Right atrium auricular region (tissue), 2 donors: ENCODE data around the gene CYYR1. TPM values are rescaled to one million over a fixed set of nuclear protein-coding genes. Genes with fewer than 3 reads are reported as not detected.

Experiments
- DNase-seq: peaks from one replicate; pipeline ENCODE4 v3.0.0-alpha.2; 2019; ENCODE audit warnings: low spot score
- H3K27ac ChIP-seq, 2 donors: fragments of 200-600 bp; sonication (generic); 1 replicate in 1 of 2; 2 replicates in 1 of 2; pipeline ENCODE4 v1.5.1; 2016 to 2019
- H3K27me3 ChIP-seq, 2 donors: fragments of 200-600 bp; sonication (generic); one replicate each; pipeline versions ENCODE4 v1.5.1 to v1.6.0; 2017 to 2019
- H3K36me3 ChIP-seq: fragments of 200-600 bp; sonication (generic); one replicate; pipeline ENCODE4 v1.5.1; 2016
- H3K4me1 ChIP-seq, 2 donors: fragments of 200-600 bp; sonication (generic); one replicate each; pipeline versions ENCODE4 v1.5.1 to v1.6.0; 2017 to 2019
- H3K4me3 ChIP-seq, 2 donors: fragments of 200-600 bp; sonication (generic); 1 replicate in 1 of 2; 2 replicates in 1 of 2; pipeline ENCODE4 v1.5.1; 2017 to 2019; ENCODE audit warnings: mild to moderate bottlenecking in 1 of 2, moderate library complexity in 1 of 2
- H3K9me3 ChIP-seq, 2 donors: fragments of 200-600 bp; sonication (generic); one replicate each; pipeline ENCODE4 v1.5.1; 2019
- total RNA-seq, 2 donors: library from RNA; depleted of rRNA; stranded (reverse); fragments of >200 nt; gene quantifications; one replicate each; pipeline ENCODE4 v1.1.0, GENCODE V29; 2016
- TF ChIP-seq, protein P1 (sequence below), 2 donors: fragments of 200-600 bp; sonication (generic); IDR thresholded peaks; one replicate each; pipeline ENCODE4 v1.5.1; 2019; ENCODE audit warnings: antibody characterized with exemption in 2 of 2

CYYR1 gene
- total RNA-seq, 2 donors from 2014 or later: 9.6 to 36.7 TPM

DNA sequence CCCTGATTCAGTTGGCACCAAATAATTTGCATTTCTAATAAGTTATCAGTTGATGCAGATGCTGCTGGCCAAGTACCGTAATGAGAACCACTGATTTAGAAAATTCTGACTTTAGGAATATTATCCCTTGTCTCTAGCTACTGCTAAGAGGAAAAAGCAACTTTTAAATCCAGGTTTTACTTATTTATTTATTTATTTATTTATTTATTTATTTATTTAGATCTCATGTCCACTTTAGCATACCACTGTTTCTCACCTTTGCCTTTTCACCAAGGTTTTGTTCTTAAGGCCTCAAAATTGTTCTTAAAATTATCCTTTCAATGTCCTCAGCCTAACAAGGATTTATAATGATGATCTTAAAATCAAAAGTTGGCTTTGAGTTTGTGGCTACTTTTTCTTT, 8.7 kb upstream of the CYYR1 start:
- no peaks in the 10 kb centered on the region for H3K27me3 ChIP-seq
- H3K27ac ChIP-seq: no peak overlapping the region
- TF ChIP-seq, protein P1, sequence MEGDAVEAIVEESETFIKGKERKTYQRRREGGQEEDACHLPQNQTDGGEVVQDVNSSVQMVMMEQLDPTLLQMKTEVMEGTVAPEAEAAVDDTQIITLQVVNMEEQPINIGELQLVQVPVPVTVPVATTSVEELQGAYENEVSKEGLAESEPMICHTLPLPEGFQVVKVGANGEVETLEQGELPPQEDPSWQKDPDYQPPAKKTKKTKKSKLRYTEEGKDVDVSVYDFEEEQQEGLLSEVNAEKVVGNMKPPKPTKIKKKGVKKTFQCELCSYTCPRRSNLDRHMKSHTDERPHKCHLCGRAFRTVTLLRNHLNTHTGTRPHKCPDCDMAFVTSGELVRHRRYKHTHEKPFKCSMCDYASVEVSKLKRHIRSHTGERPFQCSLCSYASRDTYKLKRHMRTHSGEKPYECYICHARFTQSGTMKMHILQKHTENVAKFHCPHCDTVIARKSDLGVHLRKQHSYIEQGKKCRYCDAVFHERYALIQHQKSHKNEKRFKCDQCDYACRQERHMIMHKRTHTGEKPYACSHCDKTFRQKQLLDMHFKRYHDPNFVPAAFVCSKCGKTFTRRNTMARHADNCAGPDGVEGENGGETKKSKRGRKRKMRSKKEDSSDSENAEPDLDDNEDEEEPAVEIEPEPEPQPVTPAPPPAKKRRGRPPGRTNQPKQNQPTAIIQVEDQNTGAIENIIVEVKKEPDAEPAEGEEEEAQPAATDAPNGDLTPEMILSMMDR (IDR thresholded peaks at IDR 0.05): no peak
- DNase-seq: no peak
- no peaks in the 10 kb centered on the region for H3K4me1 ChIP-seq
- H3K9me3 ChIP-seq: peaks cover 0 to 17% of the 10 kb centered on the region in 2 donors
- H3K4me3 ChIP-seq: no peak overlapping the region
- H3K36me3 ChIP-seq: no peaks in the 10 kb centered on the region

DNA sequence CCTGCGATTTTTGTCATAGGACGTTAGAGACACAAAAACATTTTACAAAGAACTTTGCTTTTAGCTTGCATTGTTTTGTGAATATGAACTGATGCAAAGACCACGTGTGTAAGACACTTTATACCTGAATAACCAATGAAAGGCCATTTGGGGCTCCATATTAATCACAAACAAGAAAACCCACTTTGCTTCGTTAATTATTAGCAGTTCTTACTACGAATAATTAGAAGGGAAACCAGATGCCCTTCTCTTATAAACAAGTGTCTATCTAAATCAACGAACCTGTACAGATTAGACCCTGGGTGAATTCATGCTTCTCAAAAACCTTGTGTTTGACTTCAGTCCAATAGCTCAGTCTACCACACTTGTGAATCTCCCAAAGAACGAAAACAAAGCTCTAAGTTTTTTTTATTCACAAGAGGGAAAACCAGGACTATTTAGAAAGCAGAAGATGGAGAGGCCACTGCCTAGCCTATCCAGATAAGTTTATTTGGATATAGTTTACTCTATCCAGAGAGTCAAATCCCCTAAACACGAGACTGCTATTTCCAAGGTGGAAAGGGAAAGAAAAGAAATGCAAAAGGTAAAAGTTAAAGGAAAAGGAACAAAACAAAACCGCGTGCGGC, 897 bp downstream of the CYYR1 start:
- Histone ChIP-seq H3K27me3 (peaks cover 0 to 4% of the 10 kb centered on the region in 2 donors), H3K4me3 (peak overlapping the region; percentile 41 to 55), H3K9me3 (peaks cover 0 to 20% of the 10 kb centered on the region in 2 donors), H3K4me1 (peaks cover 0 to 8% of the 10 kb centered on the region in 2 donors), H3K36me3 (no peaks in the 10 kb centered on the region), H3K27ac (peak overlapping the region; percentile 54 to 75)
- TF ChIP-seq, protein P1 (IDR thresholded peaks at IDR 0.05): no peak
- no peak for DNase-seq

- Histone ChIP-seq H3K9me3 (peaks cover 0 to 17% of the 10 kb centered on the region in 2 donors), H3K27me3 (peaks cover 0 to 4% of the 10 kb centered on the region in 2 donors), H3K36me3 (no peaks in the 10 kb centered on the region), H3K4me1 (peaks cover 0 to 8% of the 10 kb centered on the region in 2 donors), H3K4me3 (peak overlapping the region in 1 of 2 donors; percentile 55), H3K27ac (peak overlapping the region in 1 of 2 donors; percentile 57)
- TF ChIP-seq, protein P1 (IDR thresholded peaks at IDR 0.05): no peak
- DNase-seq: no peak
These were observed 2.9 kb downstream of the CYYR1 start for GRCh38 chr21:26570203-26570602.

GRCh38 chr21:26565546-26565945, 7.5 kb downstream of the CYYR1 start:
- Histone ChIP-seq H3K4me3 (no peak overlapping the region), H3K36me3 (no peaks in the 10 kb centered on the region), H3K4me1 (no peaks in the 10 kb centered on the region), H3K27me3 (no peaks in the 10 kb centered on the region), H3K9me3 (no peaks in the 10 kb centered on the region), H3K27ac (peak overlapping the region in 1 of 2 donors; percentile 38)
- TF ChIP-seq, protein P1 (IDR thresholded peaks at IDR 0.05): no peak
- no peak for DNase-seq

GRCh38 chr21:26565111-26565510, 8.0 kb downstream of the CYYR1 start:
- Histone ChIP-seq H3K27ac (peak overlapping the region in 1 of 2 donors; percentile 38), H3K4me3 (no peak overlapping the region), H3K9me3 (no peaks in the 10 kb centered on the region), H3K36me3 (no peaks in the 10 kb centered on the region), H3K27me3 (no peaks in the 10 kb centered on the region), H3K4me1 (no peaks in the 10 kb centered on the region)
- TF ChIP-seq, protein P1 (IDR thresholded peaks at IDR 0.05): no peak
- DNase-seq: no peak
